ELR (cell line): ENCODE measurements around the gene CXCR1.
A peak's percentile ranks its signal among the peaks of the same experiment; 100 is the strongest.
"Not testable (repeated sequence)": the region's sequence is repeated elsewhere in the genome, so short reads cannot be mapped to it uniquely, and the experiment has no call there.

Experiments used
- DNase-seq: peaks from one replicate; pipeline ENCODE4 v3.0.0-alpha.2; 2015; ENCODE audit warnings: low read depth

CXCR1 gene

GRCh38 chr2:218166791-218167190 lies at the start of gene CXCR1:
CXCR1 (minus strand) TSS chr2:218166962; CDS start chr2:218165211, 1,751 bp downstream.
- DNase-seq = no peak

DNA sequence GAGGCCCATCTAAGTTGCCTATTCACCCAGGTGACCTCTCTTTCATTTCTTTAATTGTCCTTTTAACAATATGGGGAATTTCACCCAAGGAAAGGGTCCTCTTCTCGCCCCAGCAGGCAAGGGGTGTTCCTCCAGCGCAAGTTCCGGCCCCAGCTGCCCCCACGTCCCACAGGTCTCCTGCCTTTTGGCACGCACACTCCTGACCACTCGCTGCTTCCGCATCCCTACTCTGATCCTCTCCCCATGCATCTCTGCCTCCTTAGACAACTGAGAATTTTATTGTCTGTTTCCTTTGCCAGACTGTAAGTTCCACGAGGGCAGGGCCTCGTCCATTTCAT lies 49.5 kb upstream of the CXCR1 start:
- no peak for DNase-seq

GRCh38 chr2:218214116-218214515 lies 47.4 kb upstream of the CXCR1 start:
- DNase-seq = no peak

GRCh38 chr2:218209078-218209477 lies 42.3 kb upstream of the CXCR1 start:
- no peak for DNase-seq

DNA sequence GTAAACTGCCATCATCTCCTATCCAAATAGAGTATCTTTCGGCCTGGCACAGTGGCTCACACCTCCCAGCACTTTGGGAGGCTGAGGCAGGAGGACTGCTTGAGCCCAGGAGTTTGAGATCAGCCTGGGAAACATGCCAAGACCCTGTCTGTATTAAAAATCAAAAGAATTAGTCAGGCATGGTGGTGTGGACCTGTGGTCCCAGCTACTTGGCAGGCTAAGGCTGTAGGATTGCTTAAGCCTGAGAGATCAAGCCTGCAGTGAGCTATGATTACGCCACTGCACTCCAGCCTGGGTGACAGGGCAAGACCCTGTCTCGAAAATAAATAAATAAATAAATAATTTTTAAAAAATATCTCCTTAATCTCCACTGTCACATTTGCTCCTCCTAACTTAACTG lies 35.5 kb upstream of the CXCR1 start:
- DNase-seq = peak; percentile 20

GRCh38 chr2:218196974-218197373 lies 30.2 kb upstream of the CXCR1 start:
- DNase-seq = no peak

- no peak for DNase-seq
These were observed 28.1 kb upstream of the CXCR1 start for GRCh38 chr2:218194880-218195279.

GRCh38 chr2:218193701-218194100 lies 26.9 kb upstream of the CXCR1 start:
- DNase-seq = no peak

DNA sequence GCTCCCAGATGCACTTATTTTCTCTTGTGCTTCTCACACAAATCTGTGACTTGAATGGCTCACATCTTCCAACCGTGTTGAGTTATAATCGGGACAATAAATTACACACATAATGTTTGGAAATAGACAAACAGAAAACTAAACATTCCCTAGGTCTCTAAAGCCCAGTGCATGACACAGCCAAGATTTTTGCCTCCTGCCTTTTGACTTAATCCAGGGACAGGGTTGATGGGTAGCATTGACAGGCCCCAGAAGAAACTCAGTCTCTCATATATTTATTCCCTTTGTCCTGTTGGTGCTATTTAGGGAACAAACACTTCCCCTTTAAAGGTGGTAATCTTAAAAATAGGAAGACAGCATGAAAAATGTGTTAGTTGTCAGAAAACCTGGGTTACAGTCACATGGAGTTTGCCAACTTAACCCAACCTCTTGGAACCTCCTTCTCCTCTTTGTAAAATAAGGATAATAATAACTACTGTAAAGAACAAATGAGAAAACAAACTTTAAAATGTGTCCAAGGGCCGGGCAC lies 26.2 kb upstream of the CXCR1 start:
- no peak for DNase-seq

DNA sequence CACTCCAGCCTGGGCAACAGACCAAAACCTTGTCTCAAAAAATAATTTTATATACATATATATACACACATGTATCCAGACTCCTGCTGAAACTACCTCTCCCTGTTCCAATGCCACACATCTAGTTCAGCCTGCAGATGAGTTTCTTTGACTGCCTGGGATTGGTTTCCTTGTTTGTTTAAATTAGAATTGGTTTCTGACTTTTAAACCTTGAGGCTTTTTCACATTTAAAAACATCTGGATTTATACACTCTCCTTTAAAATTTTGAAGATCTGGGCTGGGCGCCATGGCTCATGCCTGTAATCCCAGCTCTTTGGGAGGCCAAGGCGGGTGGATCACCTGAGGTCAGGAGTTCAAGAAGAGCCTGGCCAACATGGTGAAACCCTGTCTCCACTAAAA lies 21.8 kb upstream of the CXCR1 start:
- DNase-seq = no peak

DNA sequence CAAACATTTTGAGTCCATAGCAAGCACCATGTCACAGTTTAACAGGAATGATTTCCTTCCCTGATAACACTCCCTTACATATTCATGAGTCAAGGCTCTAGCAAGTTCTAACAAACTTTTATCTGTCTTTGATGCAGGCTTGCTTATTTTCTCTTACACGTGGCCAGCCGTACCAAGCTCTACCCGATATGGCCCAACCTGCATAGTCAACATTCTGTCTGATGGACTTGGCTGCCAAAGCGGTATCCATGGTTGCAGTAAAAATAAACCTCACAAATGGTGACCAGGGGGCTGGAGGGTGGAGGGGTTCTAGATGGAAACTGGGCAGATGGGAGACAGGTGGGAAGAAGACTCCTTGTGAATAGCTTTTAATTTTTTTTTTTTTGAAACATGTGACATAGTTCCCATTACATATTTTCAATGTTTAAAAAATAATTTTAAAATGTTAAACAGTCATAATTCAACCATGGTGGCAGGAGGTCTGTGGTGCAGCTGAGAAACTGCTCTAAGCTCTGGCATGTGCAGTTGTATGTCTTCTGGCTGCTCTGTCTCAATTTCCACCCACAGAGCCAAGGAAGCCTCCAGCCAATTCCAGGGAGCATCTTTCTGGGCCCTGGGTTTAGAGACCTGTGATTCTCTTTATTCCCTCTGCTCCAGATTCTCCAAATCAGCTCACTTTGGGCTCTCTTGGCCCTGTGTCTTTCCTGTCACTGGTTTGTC lies 20.7 kb upstream of the CXCR1 start:
- no peak for DNase-seq

- no peak for DNase-seq
These were observed 20.1 kb upstream of the CXCR1 start for GRCh38 chr2:218186876-218187275.

DNA sequence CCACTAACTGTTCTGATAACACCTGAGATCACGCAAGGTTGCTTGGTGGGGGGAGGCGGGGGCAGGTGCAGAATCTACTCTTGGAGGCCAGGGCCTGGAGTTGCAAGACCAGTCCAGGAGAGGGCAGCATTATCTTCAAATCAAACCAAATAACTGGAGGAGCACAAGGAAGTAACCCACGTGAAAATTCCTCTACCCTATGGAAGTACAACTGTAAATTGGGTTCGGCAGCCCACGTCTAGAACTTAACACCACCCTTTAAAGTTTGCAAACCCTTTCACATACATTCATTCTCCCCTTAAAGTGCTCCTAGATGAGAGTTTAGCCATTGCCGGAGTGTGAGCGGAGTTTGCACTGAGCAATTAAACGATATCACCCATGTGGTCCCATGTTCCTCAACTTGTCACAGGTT lies 19.6 kb upstream of the CXCR1 start:
- peak; percentile 79 for DNase-seq

DNA sequence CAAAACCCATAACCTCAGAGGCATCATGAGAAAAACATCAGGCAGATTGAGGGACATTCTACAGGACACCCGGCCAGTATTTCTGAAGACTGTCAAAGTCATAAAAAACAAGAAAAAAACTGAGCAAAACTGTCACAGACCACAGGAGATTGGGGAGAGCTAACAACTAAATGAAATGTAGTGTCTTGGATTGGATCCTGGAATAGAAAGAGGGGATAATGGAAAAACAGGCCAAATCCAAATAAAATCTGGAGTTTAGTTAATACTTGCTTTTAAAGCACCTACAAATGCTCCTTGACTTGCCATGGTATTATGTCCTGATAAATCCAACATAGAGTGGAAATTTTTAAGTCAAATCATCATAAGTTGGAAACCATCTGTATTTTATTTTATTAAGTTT lies 17.6 kb upstream of the CXCR1 start:
- DNase-seq = no peak

DNA sequence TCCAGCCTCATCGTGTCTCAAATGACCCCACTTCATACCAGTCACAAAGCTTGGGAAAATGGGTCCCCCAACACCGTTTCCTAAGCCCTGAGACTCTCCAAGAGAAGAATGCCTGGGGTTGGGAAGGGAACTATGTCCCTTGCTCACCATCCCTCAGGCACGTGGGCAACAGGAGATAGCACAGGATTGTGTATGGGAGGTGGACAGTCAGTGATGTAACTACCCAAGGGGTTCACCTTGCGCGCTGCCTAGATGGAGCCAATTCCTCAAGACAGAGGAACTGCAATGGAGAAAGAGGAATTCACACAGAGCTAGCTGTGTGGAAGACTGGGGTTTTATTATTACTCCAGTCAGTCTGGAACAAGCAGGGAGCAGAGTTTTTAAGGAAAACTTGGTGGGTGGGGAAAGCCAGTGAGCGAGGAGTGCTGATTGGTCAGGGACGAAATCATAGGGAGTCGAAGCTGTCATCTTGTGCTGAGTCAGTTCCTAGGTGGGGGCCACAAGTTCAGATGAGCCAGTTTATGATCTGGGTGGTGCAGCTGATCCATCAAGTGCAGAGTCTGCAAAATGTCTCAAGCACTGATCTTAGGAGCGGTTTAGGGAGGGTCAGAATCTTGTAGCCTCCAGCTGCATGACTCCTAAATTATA lies 13.8 kb upstream of the CXCR1 start:
- DNase-seq = no peak

DNA sequence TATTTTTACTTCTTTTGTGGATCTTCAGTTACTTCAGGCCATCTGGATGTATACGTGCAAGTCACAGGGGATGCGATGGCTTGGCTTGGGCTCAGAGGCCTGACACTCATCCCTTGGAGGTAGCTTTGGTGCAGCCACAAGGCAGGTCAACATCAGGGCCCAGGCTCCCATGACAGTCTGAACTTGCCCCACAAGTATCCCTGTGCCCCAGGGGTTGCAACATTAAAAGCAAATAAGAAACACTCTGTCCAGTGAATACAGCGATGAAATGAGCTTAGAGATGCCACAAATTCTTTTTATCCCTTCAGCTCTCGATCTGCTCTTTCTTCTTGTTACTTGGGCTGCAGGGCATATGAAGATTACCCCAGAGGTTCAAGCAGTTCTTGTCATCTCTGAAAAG lies 13.0 kb upstream of the CXCR1 start:
- DNase-seq = no peak

DNA sequence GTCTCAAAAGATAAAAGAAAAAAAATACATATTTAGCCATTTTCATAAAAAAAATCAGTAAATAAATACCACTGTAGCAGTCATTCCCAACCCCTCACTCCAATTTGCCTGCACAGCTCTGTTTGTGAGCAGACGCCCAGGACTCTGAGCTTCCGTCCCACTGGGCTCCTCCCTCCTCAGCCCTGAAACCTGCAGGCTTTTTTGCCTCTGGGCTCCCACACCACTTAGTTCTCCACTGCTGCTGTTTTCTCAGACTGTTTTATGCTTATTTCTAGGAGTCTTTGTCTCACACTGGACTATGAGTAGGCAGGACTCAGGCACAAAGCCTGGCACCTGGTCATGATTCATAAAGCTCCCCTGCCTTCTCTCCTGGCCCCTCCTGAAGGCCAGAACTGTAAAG lies 6.1 kb upstream of the CXCR1 start:
- no peak for DNase-seq

- DNase-seq = not testable (repeated sequence)
These were observed 5.0 kb upstream of the CXCR1 start for GRCh38 chr2:218171744-218172143.

DNA sequence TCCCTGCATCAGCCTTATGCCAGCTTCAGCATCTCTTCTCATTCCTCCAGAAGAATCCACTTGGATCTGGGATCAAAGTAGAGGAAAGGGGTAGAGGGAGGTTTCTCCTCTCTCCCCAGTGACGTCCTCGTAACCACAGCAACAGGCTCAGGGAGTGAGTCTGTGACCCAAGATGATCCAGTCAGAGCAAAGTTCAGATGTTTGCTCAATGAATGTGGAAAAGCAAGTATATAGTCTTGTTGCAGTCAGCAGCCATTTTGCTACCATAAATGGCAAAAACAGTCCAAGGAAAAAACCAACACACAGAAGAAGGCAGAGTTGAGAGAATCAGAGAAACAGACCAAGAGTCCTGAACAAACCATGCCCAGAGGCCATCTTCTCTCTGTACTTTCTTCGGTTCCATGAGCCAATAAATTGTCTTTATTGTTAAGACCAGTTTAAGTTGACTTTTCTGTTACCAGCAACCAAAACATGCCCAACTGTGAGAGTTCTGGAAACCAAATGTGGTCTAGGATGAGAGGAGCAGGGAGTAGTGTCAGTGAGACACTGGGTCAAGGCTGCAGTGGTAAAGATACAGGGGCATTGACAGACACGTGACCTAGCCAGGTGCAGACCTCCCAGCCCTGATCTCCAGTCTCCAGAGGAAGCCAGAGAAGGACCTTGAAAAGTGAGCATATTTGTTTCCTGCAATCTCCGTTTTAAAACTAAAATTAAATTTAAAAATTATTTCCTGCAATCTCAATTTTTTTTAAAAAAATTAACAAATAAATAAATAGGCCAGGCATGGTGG lies 3.2 kb upstream of the CXCR1 start:
- DNase-seq = peak; percentile 11

GRCh38 chr2:218168635-218169462 lies 2.1 kb upstream of the CXCR1 start:
- peak; percentile 69 for DNase-seq

GRCh38 chr2:218168016-218168415 lies 1.3 kb upstream of the CXCR1 start:
- peak; percentile 22 for DNase-seq

DNA sequence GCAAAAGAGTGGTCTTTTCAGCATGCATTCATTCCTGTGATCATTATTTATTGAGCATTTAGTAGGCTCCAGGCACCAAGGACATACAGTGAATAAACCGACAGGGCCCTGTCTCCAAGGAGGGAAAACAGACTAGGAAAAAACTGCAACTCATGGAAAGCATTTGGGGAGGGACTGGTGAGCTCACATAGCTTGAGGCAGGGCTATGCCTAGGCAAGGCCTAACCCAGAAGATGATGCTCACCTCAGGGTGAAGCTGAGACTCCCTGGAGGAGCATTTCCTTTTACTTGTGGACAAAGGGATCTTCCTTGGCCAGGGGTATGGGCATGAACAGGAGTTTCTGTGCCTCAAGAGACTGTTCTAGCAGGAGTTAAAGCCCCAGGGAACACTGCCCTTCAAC lies 3.9 kb downstream of the CXCR1 start:
- no peak for DNase-seq
